GM21390 (cell line): Measurements from ENCODE around the gene DNAJC13.
A peak's percentile ranks its signal among the peaks of the same experiment; 100 is the strongest.

ENCODE experiments used
- ATAC-seq: cut with Tn5 transposase; IDR thresholded peaks from one replicate; pipeline ENCODE4 v1.9.1; 2021; ENCODE audit not compliant: unreplicated experiment

Gene DNAJC13

GRCh38 chr3:132457286-132457685 is 40.0 kb downstream of the DNAJC13 start:
- ATAC-seq, result no peak

- ATAC-seq, result no peak
These were observed 42.2 kb downstream of the DNAJC13 start for GRCh38 chr3:132459551-132459950.

GRCh38 chr3:132461544-132461943 is 44.2 kb downstream of the DNAJC13 start:
- no peak for ATAC-seq

GRCh38 chr3:132464066-132464465 is 46.8 kb downstream of the DNAJC13 start:
- no peak for ATAC-seq

GRCh38 chr3:132469326-132469725 is 52.0 kb downstream of the DNAJC13 start:
- ATAC-seq, result no peak

- no peak for ATAC-seq
These were observed 68.8 kb downstream of the DNAJC13 start for GRCh38 chr3:132486099-132486498.

- ATAC-seq, result no peak
These were observed 70.8 kb downstream of the DNAJC13 start for GRCh38 chr3:132488151-132488550.

- no peak for ATAC-seq
These were observed 81.8 kb downstream of the DNAJC13 start for GRCh38 chr3:132499071-132499470.

- ATAC-seq, result no peak
These were observed 86.3 kb downstream of the DNAJC13 start for GRCh38 chr3:132503559-132503958.

GRCh38 chr3:132504375-132504933 is 87.2 kb downstream of the DNAJC13 start:
- no peak for ATAC-seq

GRCh38 chr3:132507657-132508056 is 90.4 kb downstream of the DNAJC13 start:
- no peak for ATAC-seq

- no peak for ATAC-seq
These were observed 91.8 kb downstream of the DNAJC13 start for GRCh38 chr3:132509096-132509495.

GRCh38 chr3:132509506-132509905 is 92.2 kb downstream of the DNAJC13 start:
- ATAC-seq, result no peak

GRCh38 chr3:132513057-132513456 is 95.8 kb downstream of the DNAJC13 start:
- ATAC-seq, result no peak

GRCh38 chr3:132517311-132517710 is 100.0 kb downstream of the DNAJC13 start:
- ATAC-seq, result no peak

GRCh38 chr3:132519914-132520313 is 102.6 kb downstream of the DNAJC13 start:
- ATAC-seq, result no peak

GRCh38 chr3:132521901-132522300 is 104.6 kb downstream of the DNAJC13 start:
- no peak for ATAC-seq

GRCh38 chr3:132522353-132522752 is 105.1 kb downstream of the DNAJC13 start:
- ATAC-seq, result peak; percentile 98

GRCh38 chr3:132530624-132531023 is 113.3 kb downstream of the DNAJC13 start:
- no peak for ATAC-seq

- ATAC-seq, result no peak
These were observed 118.5 kb downstream of the DNAJC13 start for GRCh38 chr3:132535575-132536441.

GRCh38 chr3:132536442-132537153 is 119.3 kb downstream of the DNAJC13 start:
- no peak for ATAC-seq

- no peak for ATAC-seq
These were observed 120.0 kb downstream of the DNAJC13 start for GRCh38 chr3:132537297-132537696.
